Thoracic aorta (tissue), 2 donors: ENCODE measurements around the gene SDK1. TPM values are rescaled to one million over a fixed set of nuclear protein-coding genes. Genes with fewer than 3 reads are reported as not detected.

Experiments used
- ATAC-seq: fragments of 150-250 bp; one replicate; pipeline ENCODE4 v1.8.0; 2017; ENCODE audit warnings: low read depth; ENCODE audit not compliant: insufficient number of reproducible peaks, low FRiP score
- DNase-seq: peaks from one replicate; pipeline ENCODE4 v3.0.0-alpha.2; 2020; ENCODE audit warnings: low spot score
- H3K27ac ChIP-seq, 2 donors: fragments of 200-600 bp; sonication (generic); 1 replicate in 1 of 2; 2 replicates in 1 of 2; pipeline ENCODE4 v1.5.1; 2016; ENCODE audit warnings: mild to moderate bottlenecking in 2 of 2, moderate library complexity in 2 of 2
- H3K27me3 ChIP-seq: fragments of 200-600 bp; sonication (generic); replicated peaks from 2 replicates; pipeline ENCODE4 v1.6.0; 2016; ENCODE audit warnings: mild to moderate bottlenecking; ENCODE audit not compliant: insufficient read depth
- H3K36me3 ChIP-seq: fragments of 200-600 bp; sonication (generic); one replicate; pipeline ENCODE4 v1.5.1; 2016
- H3K4me1 ChIP-seq, 2 donors: fragments of 200-600 bp; sonication (generic); 1 replicate in 1 of 2; 2 replicates in 1 of 2; pipeline versions ENCODE4 v1.5.1 to v1.6.0; 2016; ENCODE audit warnings: low read depth in 2 of 2, mild to moderate bottlenecking in 1 of 2; ENCODE audit not compliant: control insufficient read depth in 1 of 2
- H3K4me3 ChIP-seq: fragments of 200-600 bp; sonication (generic); 2 replicates; pipeline ENCODE4 v1.5.1; 2016; ENCODE audit warnings: mild to moderate bottlenecking
- H3K9me3 ChIP-seq: fragments of 200-600 bp; sonication (generic); 2 replicates; pipeline ENCODE4 v1.5.1; 2016
- CTCF ChIP-seq: fragments of 200-600 bp; sonication (generic); IDR thresholded peaks from one replicate; pipeline ENCODE4 v1.5.1; 2019; ENCODE audit warnings: antibody characterized with exemption
- total RNA-seq, 2 donors: library from RNA; depleted of rRNA; stranded (reverse); fragments of >200 nt; gene quantifications; one replicate each; pipeline versions ENCODE4 v1.1.0 to v1.2.3, GENCODE V29; 2016

Gene SDK1
- total RNA-seq, 2 donors from 2014 or later = 27.5 to 29.2 TPM

GRCh38 chr7:4277936-4278335 is 976.9 kb downstream of the SDK1 start:
- no peak for ATAC-seq
- DNase-seq = no peak

GRCh38 chr7:4279216-4279615 is 978.2 kb downstream of the SDK1 start:
- DNase-seq (no peak), ATAC-seq (no peak)
- peaks cover 4% of the 10 kb centered on the region for H3K9me3 ChIP-seq
- no peaks in the 10 kb centered on the region for H3K36me3 ChIP-seq
- no peak overlapping the region for H3K27ac ChIP-seq
- H3K4me1 ChIP-seq = no peaks in the 10 kb centered on the region
- no peak overlapping the region for H3K4me3 ChIP-seq
- no peak for TF ChIP-seq CTCF
- no peaks in the 10 kb centered on the region for H3K27me3 ChIP-seq

More at GRCh38 chr7:4277936-4278335, 976.9 kb downstream of the SDK1 start:
- Histone ChIP-seq H3K27me3 (no peaks in the 10 kb centered on the region), H3K27ac (no peak overlapping the region), H3K4me3 (no peak overlapping the region), H3K9me3 (peaks cover 5% of the 10 kb centered on the region), H3K4me1 (no peaks in the 10 kb centered on the region), H3K36me3 (no peaks in the 10 kb centered on the region)
- no peak for TF ChIP-seq CTCF

- no peak for ATAC-seq
- H3K27me3 ChIP-seq = no peaks in the 10 kb centered on the region
- no peaks in the 10 kb centered on the region for H3K36me3 ChIP-seq
- no peak overlapping the region for H3K4me3 ChIP-seq
- no peak for DNase-seq
- TF ChIP-seq CTCF = no peak
- H3K9me3 ChIP-seq = no peaks in the 10 kb centered on the region
- no peaks in the 10 kb centered on the region for H3K4me1 ChIP-seq
- no peak overlapping the region for H3K27ac ChIP-seq
Measured at GRCh38 chr7:4281231-4281993, 980.4 kb downstream of the SDK1 start.

GRCh38 chr7:4282434-4283223 is 981.6 kb downstream of the SDK1 start:
- no peaks in the 10 kb centered on the region for H3K36me3 ChIP-seq
- no peak for ATAC-seq
- no peak for DNase-seq
- no peaks in the 10 kb centered on the region for H3K4me1 ChIP-seq
- H3K27me3 ChIP-seq = no peaks in the 10 kb centered on the region
- no peak for TF ChIP-seq CTCF
- no peak overlapping the region for H3K27ac ChIP-seq
- H3K9me3 ChIP-seq = no peaks in the 10 kb centered on the region
- no peak overlapping the region for H3K4me3 ChIP-seq

- no peak overlapping the region for H3K4me3 ChIP-seq
- H3K27ac ChIP-seq = no peak overlapping the region
- no peak for DNase-seq
- no peaks in the 10 kb centered on the region for H3K36me3 ChIP-seq
- no peaks in the 10 kb centered on the region for H3K27me3 ChIP-seq
- ATAC-seq = no peak
- no peaks in the 10 kb centered on the region for H3K9me3 ChIP-seq
- H3K4me1 ChIP-seq = no peaks in the 10 kb centered on the region
- TF ChIP-seq CTCF = no peak
Measured at GRCh38 chr7:4286351-4286750, 985.3 kb downstream of the SDK1 start.
